Calu3 (cell line): ENCODE measurements around the gene PAX2. TPM values are rescaled to one million over a fixed set of nuclear protein-coding genes. Genes with fewer than 3 reads are reported as not detected.
A peak's percentile ranks its signal among the peaks of the same experiment; 100 is the strongest.

Experiments
- BruUV-seq: library from RNA; stranded (reverse); fragments of 400-500 nt; replicated peaks from 2 replicates; lab custom pipeline; 2021; lab: Mats Ljungman, UMichigan
- CTCF ChIA-PET: fragments of 300-600 bp; sonication (Branson Sonifier 250); formaldehyde crosslinking; loops from one replicate; lab custom pipeline; 2022; ENCODE audit warnings: antibody characterized with exemption; lab: Charles Lee
- DNase-seq: peaks from one replicate; pipeline ENCODE4 v3.0.0; 2022
- H3K27ac Mint-ChIP-seq: one replicate; pipeline ENCODE4 v1.8.0; 2022; ENCODE audit warnings: mixed read lengths; ENCODE audit not compliant: unreplicated experiment
- H3K27me3 Mint-ChIP-seq: one replicate; pipeline ENCODE4 v1.8.0; 2022; ENCODE audit warnings: mixed read lengths; ENCODE audit not compliant: unreplicated experiment
- H3K36me3 Mint-ChIP-seq: one replicate; pipeline ENCODE4 v1.8.0; 2022; ENCODE audit warnings: mild to moderate bottlenecking, moderate library complexity, mixed read lengths; ENCODE audit not compliant: insufficient read depth, unreplicated experiment
- H3K4me1 Mint-ChIP-seq: one replicate; pipeline ENCODE4 v1.8.0; 2022; ENCODE audit warnings: mild to moderate bottlenecking, low read depth, mixed read lengths; ENCODE audit not compliant: unreplicated experiment
- H3K4me3 Mint-ChIP-seq: one replicate; pipeline ENCODE4 v1.8.0; 2022; ENCODE audit warnings: mild to moderate bottlenecking, low read depth, moderate library complexity, mixed read lengths; ENCODE audit not compliant: unreplicated experiment
- H3K9me3 Mint-ChIP-seq: one replicate; pipeline ENCODE4 v1.8.0; 2022; ENCODE audit warnings: low read depth, mixed read lengths; ENCODE audit not compliant: unreplicated experiment
- intact Hi-C: fragments of 100-400 bp; cut with micrococcal nuclease; formaldehyde crosslinking; loops from one replicate; pipeline ENCODE4 v1.10.0; 2022; ENCODE audit not compliant: unreplicated experiment
- total RNA-seq: library from RNA; stranded (reverse); gene quantifications from 2 replicates; pipeline ENCODE4 v1.2.3, GENCODE V29; 2022
- TF ChIP-seq, protein P1 (sequence below): fragments of 200-600 bp; IDR thresholded peaks from one replicate; pipeline ENCODE4 v1.8.0; 2022; ENCODE audit warnings: antibody characterized with exemption; ENCODE audit not compliant: unreplicated experiment

Gene PAX2
- total RNA-seq, 1 experiment from 2014 or later: not detected

DNA sequence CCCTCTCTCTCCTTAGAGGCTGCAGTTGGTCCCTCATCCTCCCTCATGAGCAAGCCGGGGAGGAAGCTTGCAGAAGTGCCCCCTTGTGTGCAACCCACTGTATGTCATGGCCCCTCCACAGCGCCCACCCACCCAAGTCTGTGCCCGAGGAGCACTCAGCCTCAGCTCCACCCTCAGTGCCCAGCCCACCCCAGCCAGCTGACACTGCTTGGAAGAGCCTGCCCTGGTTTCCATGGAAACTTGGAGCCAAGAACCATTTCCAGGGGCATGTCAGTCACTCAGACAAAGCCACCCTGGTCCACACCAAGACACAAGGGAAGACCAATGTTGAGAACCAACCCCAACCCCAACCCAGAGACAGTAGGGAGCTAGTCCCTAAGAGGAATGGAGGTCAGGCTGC is 79.5 kb downstream of the PAX2 start:
- Mint-ChIP-seq H3K27me3 (peaks cover 63% of the 10 kb centered on the region), H3K27ac (no peak overlapping the region), H3K36me3 (peaks cover 8% of the 10 kb centered on the region), H3K4me1 (peaks cover 15% of the 10 kb centered on the region), H3K4me3 (no peak overlapping the region), H3K9me3 (no peaks in the 10 kb centered on the region)
- TF ChIP-seq, protein P1, sequence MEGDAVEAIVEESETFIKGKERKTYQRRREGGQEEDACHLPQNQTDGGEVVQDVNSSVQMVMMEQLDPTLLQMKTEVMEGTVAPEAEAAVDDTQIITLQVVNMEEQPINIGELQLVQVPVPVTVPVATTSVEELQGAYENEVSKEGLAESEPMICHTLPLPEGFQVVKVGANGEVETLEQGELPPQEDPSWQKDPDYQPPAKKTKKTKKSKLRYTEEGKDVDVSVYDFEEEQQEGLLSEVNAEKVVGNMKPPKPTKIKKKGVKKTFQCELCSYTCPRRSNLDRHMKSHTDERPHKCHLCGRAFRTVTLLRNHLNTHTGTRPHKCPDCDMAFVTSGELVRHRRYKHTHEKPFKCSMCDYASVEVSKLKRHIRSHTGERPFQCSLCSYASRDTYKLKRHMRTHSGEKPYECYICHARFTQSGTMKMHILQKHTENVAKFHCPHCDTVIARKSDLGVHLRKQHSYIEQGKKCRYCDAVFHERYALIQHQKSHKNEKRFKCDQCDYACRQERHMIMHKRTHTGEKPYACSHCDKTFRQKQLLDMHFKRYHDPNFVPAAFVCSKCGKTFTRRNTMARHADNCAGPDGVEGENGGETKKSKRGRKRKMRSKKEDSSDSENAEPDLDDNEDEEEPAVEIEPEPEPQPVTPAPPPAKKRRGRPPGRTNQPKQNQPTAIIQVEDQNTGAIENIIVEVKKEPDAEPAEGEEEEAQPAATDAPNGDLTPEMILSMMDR: no peak
- BruUV-seq: no TSS peak
- CTCF ChIA-PET: no interaction called here
- intact Hi-C loops: no loop called here
- no peak for DNase-seq

DNA sequence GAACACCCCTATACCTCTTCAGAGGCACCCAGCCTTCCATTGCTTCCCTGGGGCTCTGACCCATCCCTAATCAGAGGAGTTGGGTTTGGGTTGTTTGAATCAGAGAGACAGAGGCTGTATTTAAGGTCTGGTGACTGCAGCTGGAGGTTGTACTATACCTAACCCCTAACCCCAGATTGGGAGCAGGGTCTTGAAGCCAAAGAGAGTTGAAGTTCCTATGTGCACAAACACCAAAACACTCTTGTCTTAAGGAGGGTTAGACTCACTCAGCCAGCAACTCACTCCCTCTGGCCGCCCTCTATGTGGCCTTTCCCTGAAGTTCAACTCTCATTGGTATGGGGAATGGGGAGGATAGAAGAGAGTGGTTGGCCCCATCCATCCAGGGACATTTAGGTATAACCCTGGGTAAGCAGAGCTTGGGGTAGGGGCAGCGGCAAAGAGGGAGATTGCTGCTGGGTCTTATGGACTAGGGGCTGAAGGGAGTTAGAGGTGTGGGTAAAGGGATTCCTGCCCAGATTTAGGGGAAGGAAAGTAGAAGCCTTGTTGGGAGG is 80.0 kb downstream of the PAX2 start:
- H3K27ac Mint-ChIP-seq: no peak overlapping the region
- no peaks in the 10 kb centered on the region for H3K9me3 Mint-ChIP-seq
- CTCF ChIA-PET: no interaction called here
- no peak overlapping the region for H3K4me3 Mint-ChIP-seq
- intact Hi-C loops: no loop called here
- peaks cover 8% of the 10 kb centered on the region for H3K36me3 Mint-ChIP-seq
- DNase-seq: no peak
- BruUV-seq: no TSS peak
- peaks cover 15% of the 10 kb centered on the region for H3K4me1 Mint-ChIP-seq
- TF ChIP-seq, protein P1: no peak
- peaks cover 58% of the 10 kb centered on the region for H3K27me3 Mint-ChIP-seq

GRCh38 chr10:100826031-100826651 is 80.8 kb downstream of the PAX2 start:
- no TSS peak for BruUV-seq

DNA sequence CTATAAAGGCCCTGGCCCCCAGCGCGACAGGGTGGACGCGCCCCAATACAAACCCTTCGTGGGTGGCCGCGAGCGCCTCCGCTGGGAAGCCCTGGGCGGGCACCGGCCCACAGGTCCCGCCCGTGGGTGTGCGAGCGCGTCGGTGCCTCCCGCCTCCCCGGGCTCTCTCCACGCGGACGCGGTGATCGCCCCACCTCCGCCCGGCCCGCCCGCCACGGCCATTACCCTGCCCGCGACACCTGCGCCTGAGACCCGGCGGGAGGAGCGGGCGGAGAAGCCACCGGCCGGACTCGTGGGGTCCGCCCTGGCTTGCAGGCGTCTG is 81.2 kb downstream of the PAX2 start:
- intact Hi-C loops: no loop called here
- Mint-ChIP-seq H3K27me3 (peaks cover 47% of the 10 kb centered on the region), H3K9me3 (no peaks in the 10 kb centered on the region), H3K36me3 (peaks cover 8% of the 10 kb centered on the region), H3K4me3 (peak overlapping the region; percentile 71), H3K27ac (no peak overlapping the region), H3K4me1 (peaks cover 15% of the 10 kb centered on the region)
- CTCF ChIA-PET: interaction anchor here (0.6 kb wide), 1 partner anchor 32 kb away, joined by 8 read pairs; no protein-coding TSS in a partner anchor
- BruUV-seq: no TSS peak
- TF ChIP-seq, protein P1: no peak
- no peak for DNase-seq

More at GRCh38 chr10:100826031-100826651, 80.8 kb downstream of the PAX2 start:
- H3K4me1 Mint-ChIP-seq: peaks cover 15% of the 10 kb centered on the region
- H3K36me3 Mint-ChIP-seq: peaks cover 8% of the 10 kb centered on the region
- DNase-seq: no peak
- no peaks in the 10 kb centered on the region for H3K9me3 Mint-ChIP-seq
- peaks cover 51% of the 10 kb centered on the region for H3K27me3 Mint-ChIP-seq
- CTCF ChIA-PET: interaction anchor here (0.6 kb wide), 1 partner anchor 33 kb away, joined by 8 read pairs; no protein-coding TSS in a partner anchor
- H3K4me3 Mint-ChIP-seq: no peak overlapping the region
- H3K27ac Mint-ChIP-seq: no peak overlapping the region
- TF ChIP-seq, protein P1: no peak
- intact Hi-C loops: no loop called here
